ENCODE data around the gene UCKL1.

Gene UCKL1

DNA sequence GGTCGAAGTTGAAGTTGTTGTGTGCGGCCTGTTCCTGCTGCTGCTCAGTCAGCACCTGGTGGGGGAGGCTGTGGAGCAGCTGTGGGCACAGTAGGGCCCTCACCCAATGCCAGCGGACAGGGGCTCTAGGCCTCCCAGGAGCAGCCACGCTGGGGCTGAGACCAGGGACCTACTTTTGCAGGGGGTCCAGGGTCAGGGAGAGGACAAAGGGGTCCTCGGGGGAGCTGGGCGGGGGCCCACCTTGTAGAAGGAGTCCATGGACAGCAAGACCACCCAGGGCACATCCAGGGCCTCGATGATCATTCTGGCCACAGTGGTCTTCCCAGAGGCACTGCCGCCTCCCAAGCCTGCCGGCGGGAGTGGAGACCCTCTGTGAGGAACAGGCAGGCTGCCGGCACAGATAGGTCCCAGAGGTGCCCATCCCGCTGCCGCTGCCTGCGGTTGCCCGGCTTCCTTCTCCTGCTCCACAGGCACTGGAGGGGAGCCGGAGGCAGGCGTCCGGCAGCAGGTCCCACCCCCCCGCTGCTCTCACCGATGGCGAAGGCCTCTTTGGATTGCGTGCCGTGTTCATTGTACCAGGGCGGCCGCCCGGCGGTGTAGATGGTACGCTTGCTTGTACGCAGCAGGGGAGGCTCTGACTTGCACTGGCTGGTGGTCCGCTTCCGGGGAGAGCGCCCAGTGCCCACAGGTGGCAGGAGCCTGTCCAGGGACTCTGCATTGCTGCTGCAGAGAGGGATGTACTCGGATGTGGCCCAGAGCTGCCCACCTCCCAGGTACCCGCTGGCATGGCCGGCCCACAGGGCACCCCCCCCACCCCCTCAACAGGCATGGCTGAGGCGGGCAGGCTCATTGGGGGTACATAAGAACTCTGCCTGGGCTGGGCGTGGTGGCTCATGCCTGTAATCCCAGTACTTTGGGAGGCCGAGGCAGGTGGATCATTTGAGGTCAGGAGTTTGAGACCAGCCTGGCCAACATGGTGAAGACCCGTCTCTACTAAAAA lies 10.0 kb downstream of the UCKL1 start:
- H3K4me3 ChIP-seq (ENCODE audit: control insufficient read depth, low read depth, low read length), result no peak overlapping the region
- DNase-seq (ENCODE audit: low read depth), result no peak
- TF ChIP-seq, protein P1, sequence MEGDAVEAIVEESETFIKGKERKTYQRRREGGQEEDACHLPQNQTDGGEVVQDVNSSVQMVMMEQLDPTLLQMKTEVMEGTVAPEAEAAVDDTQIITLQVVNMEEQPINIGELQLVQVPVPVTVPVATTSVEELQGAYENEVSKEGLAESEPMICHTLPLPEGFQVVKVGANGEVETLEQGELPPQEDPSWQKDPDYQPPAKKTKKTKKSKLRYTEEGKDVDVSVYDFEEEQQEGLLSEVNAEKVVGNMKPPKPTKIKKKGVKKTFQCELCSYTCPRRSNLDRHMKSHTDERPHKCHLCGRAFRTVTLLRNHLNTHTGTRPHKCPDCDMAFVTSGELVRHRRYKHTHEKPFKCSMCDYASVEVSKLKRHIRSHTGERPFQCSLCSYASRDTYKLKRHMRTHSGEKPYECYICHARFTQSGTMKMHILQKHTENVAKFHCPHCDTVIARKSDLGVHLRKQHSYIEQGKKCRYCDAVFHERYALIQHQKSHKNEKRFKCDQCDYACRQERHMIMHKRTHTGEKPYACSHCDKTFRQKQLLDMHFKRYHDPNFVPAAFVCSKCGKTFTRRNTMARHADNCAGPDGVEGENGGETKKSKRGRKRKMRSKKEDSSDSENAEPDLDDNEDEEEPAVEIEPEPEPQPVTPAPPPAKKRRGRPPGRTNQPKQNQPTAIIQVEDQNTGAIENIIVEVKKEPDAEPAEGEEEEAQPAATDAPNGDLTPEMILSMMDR (conservative IDR thresholded peaks at IDR 0.05; ENCODE audit: control insufficient read depth, insufficient read depth, low read depth, low read length), result no peak

DNA sequence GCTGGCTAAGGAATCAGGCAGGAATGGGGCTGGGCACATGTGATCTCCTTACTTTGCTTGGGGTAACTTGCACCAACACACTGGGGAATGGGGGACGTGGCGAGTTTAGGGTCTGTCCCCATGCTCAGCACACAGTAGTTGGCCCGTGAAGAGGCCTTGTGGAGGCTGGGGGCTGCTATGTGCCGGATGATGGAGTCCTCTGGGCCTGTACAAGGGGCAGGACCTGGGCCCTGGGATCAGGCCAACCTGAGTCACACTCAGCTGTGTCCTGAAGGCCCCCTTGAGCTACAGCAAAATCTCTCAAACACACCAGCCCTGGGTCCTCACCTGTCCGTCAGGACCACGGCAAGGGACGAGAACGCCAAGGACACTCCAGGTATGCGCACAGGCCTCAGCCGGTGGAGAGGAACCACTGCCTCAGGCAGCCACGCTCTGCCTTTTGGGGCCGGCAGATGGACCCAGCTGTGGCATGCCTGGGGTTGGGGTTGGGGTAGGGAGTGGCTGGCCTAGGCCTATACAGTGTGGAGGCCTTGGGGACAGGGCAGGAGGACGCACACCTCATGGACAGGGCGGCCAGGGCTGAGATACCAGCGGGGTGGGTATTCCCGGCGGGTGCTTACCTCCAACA lies 11.1 kb downstream of the UCKL1 start:
- TF ChIP-seq, protein P1 (conservative IDR thresholded peaks at IDR 0.05; ENCODE audit: control insufficient read depth, insufficient read depth, low read depth, low read length), result no peak
- DNase-seq (ENCODE audit: low read depth), result no peak
- no peak overlapping the region for H3K4me3 ChIP-seq (ENCODE audit: control insufficient read depth, low read depth, low read length)

DNA sequence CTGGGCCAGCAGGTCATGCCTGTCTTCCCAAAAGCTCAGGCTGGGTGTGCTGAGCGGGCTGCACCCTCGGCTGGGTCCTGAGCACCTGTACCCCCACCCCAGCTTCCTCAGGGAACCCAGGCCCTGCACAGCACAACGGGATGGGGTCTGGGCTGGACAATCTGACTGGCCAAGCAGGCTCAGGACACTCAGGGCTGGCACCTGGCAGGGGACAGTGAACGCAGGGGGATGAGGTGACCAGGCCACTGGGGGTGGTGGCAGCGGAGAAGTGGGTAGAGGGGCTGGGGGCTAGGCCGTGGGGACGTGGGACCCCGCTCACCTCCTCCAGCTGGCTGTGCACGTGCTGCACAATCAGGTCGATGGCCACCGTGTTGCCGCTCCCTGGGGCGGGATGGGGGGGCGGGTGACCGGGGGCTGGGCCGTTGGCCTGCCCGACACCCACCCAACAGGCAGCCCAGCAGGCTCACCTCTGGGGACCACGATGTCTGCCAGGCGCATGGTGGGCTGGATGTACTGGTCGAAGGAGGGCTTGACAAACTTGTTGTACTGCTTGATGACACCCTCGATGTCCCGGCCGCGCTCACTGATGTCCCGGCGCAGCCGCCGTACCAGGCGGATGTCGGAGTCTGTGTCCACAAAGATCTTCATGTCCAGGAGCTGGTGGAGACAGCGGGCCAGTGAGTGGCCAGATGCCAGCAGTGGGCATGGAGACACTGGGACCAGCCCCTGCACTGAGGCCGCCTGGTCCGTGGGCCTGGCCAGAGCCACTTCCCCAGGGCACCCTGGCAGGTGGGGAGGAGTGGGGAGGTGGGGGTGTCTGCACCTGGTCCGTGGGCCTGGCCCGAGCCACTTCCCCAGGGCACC lies 11.9 kb downstream of the UCKL1 start:
- TF ChIP-seq, protein P1 (conservative IDR thresholded peaks at IDR 0.05; ENCODE audit: control insufficient read depth, insufficient read depth, low read depth, low read length), result no peak
- no peak for DNase-seq (ENCODE audit: low read depth)
- no peak overlapping the region for H3K4me3 ChIP-seq (ENCODE audit: control insufficient read depth, low read depth, low read length)

DNA sequence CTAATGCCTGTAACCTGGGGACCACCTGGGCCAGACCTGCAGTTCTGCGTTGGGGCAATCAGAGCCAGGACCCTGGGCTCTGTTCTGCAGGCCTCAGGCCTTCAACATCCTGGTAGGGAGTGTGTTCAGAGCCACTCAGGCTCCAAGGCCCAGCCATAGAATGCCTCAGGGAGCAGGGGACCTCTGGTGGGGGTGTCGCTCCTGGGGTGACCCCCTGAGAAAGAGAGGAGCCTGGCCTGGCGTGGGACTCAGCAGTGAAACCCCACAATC lies 12.5 kb downstream of the UCKL1 start:
- no peak overlapping the region for H3K4me3 ChIP-seq (ENCODE audit: control insufficient read depth, low read depth, low read length)
- TF ChIP-seq, protein P1 (conservative IDR thresholded peaks at IDR 0.05; ENCODE audit: control insufficient read depth, insufficient read depth, low read depth, low read length), result no peak
- DNase-seq (ENCODE audit: low read depth), result no peak

DNA sequence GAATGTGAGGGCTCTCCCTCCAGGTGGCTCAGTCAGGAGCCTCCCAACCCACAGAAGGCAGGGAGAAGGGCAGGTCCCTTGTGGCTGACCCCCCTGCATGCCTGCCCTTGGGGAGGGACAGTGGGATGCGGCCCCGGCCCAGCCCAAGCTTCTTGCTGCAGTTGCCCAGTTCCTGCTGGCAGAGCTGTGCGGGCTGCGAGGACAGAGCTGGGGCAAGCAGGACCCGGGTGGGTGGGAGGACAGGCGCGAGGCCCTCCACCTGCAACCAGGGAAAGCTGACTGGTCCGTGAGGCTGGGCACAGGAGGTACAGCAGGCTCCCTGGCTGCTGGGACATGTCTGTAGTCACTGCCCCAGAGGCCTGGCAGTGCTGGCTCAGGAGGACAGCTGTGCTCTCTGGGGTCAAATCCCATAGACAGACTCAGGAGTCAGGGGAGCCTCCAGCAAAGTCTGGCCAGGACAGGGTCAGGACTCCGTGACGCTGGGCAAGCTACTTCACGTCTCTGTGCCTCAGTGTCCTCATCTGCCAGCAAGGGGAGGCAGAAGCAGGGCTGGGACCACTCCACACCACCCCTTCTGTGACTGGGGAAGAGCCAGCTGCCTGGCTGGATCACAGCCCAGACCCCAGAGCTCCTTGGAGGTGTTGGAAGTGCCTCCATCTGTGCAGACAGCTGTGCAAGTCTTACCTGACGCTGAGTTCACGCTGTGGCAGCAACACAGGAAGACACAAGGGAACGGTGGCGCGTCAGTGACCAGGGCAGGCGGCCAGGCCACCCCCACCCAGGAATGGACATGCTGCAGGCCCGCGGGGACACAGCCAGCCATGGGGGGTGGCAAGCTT lies 13.0 kb downstream of the UCKL1 start:
- TF ChIP-seq, protein P1 (conservative IDR thresholded peaks at IDR 0.05; ENCODE audit: control insufficient read depth, insufficient read depth, low read depth, low read length), result no peak
- DNase-seq (ENCODE audit: low read depth), result no peak
- H3K4me3 ChIP-seq (ENCODE audit: control insufficient read depth, low read depth, low read length), result no peak overlapping the region
